ENCODE data around the gene FOXS1. TPM values are rescaled to one million over a fixed set of nuclear protein-coding genes. Genes with fewer than 3 reads are reported as not detected.

Gene FOXS1
- total RNA-seq, 1 donor, result 0.36 TPM

- Histone ChIP-seq H3K27ac (ENCODE audit: low read depth, low read length) (no peak overlapping the region), H3K4me2 (ENCODE audit: insufficient read depth, low read length) (no peak overlapping the region), H3K4me3 (ENCODE audit: insufficient read depth, low read length) (no peak overlapping the region), H3K4me1 (ENCODE audit: insufficient read depth, low read length) (peaks cover 3% of the 10 kb centered on the region), H3K36me3 (ENCODE audit: insufficient read depth, low read length) (no peaks in the 10 kb centered on the region), H3K79me2 (ENCODE audit: insufficient read depth, low read length) (no peaks in the 10 kb centered on the region), H3K9me3 (ENCODE audit: low read depth, low read length) (no peaks in the 10 kb centered on the region), H4K20me1 (ENCODE audit: insufficient read depth, low read length) (no peaks in the 10 kb centered on the region), H3K27me3 (ENCODE audit: insufficient read depth, low read length) (no peaks in the 10 kb centered on the region), H2AFZ (ENCODE audit: low read length) (no peak overlapping the region)
- DNase-seq (ENCODE audit: insufficient read length, low spot score, missing footprints), result no peak
- no peak for TF ChIP-seq CTCF (IDR thresholded peaks at IDR 0.05; ENCODE audit: extremely low read depth, low read depth, low read length)
These were observed 19.3 kb downstream of the FOXS1 start for GRCh38 chr20:31826074-31826473.

- Histone ChIP-seq H3K79me2 (ENCODE audit: insufficient read depth, low read length) (no peaks in the 10 kb centered on the region), H3K9me3 (ENCODE audit: low read depth, low read length) (no peaks in the 10 kb centered on the region), H3K27ac (ENCODE audit: low read depth, low read length) (no peak overlapping the region), H2AFZ (ENCODE audit: low read length) (no peak overlapping the region), H3K36me3 (ENCODE audit: insufficient read depth, low read length) (no peaks in the 10 kb centered on the region), H4K20me1 (ENCODE audit: insufficient read depth, low read length) (no peaks in the 10 kb centered on the region), H3K27me3 (ENCODE audit: insufficient read depth, low read length) (no peaks in the 10 kb centered on the region), H3K4me2 (ENCODE audit: insufficient read depth, low read length) (no peak overlapping the region), H3K4me1 (ENCODE audit: insufficient read depth, low read length) (peaks cover 3% of the 10 kb centered on the region), H3K4me3 (ENCODE audit: insufficient read depth, low read length) (no peak overlapping the region)
- DNase-seq (ENCODE audit: insufficient read length, low spot score, missing footprints), result peak; percentile 34
- TF ChIP-seq CTCF (IDR thresholded peaks at IDR 0.05; ENCODE audit: extremely low read depth, low read depth, low read length), result no peak
These were observed 20.7 kb downstream of the FOXS1 start for GRCh38 chr20:31824554-31825313.

GRCh38 chr20:31824125-31824485 lies 21.3 kb downstream of the FOXS1 start:
- Histone ChIP-seq H3K36me3 (ENCODE audit: insufficient read depth, low read length) (no peaks in the 10 kb centered on the region), H3K4me2 (ENCODE audit: insufficient read depth, low read length) (no peak overlapping the region)
- no peak for DNase-seq (ENCODE audit: insufficient read length, low spot score, missing footprints)

More at GRCh38 chr20:31824125-31824485, 21.3 kb downstream of the FOXS1 start:
- H3K9me3 ChIP-seq (ENCODE audit: low read depth, low read length), result no peaks in the 10 kb centered on the region
- no peaks in the 10 kb centered on the region for H3K79me2 ChIP-seq (ENCODE audit: insufficient read depth, low read length)
- peaks cover 3% of the 10 kb centered on the region for H3K4me1 ChIP-seq (ENCODE audit: insufficient read depth, low read length)
- no peaks in the 10 kb centered on the region for H4K20me1 ChIP-seq (ENCODE audit: insufficient read depth, low read length)
- H3K27me3 ChIP-seq (ENCODE audit: insufficient read depth, low read length), result no peaks in the 10 kb centered on the region
- no peak overlapping the region for H3K27ac ChIP-seq (ENCODE audit: low read depth, low read length)
- no peak overlapping the region for H2AFZ ChIP-seq (ENCODE audit: low read length)
- H3K4me3 ChIP-seq (ENCODE audit: insufficient read depth, low read length), result no peak overlapping the region
- TF ChIP-seq CTCF (IDR thresholded peaks at IDR 0.05; ENCODE audit: extremely low read depth, low read depth, low read length), result no peak
